Measurements from ENCODE around the gene FOXRED2. TPM values are rescaled to one million over a fixed set of nuclear protein-coding genes. Genes with fewer than 3 reads are reported as not detected.

Gene FOXRED2
- total RNA-seq, 1 experiment from 2014 or later, result 34.4 TPM

DNA sequence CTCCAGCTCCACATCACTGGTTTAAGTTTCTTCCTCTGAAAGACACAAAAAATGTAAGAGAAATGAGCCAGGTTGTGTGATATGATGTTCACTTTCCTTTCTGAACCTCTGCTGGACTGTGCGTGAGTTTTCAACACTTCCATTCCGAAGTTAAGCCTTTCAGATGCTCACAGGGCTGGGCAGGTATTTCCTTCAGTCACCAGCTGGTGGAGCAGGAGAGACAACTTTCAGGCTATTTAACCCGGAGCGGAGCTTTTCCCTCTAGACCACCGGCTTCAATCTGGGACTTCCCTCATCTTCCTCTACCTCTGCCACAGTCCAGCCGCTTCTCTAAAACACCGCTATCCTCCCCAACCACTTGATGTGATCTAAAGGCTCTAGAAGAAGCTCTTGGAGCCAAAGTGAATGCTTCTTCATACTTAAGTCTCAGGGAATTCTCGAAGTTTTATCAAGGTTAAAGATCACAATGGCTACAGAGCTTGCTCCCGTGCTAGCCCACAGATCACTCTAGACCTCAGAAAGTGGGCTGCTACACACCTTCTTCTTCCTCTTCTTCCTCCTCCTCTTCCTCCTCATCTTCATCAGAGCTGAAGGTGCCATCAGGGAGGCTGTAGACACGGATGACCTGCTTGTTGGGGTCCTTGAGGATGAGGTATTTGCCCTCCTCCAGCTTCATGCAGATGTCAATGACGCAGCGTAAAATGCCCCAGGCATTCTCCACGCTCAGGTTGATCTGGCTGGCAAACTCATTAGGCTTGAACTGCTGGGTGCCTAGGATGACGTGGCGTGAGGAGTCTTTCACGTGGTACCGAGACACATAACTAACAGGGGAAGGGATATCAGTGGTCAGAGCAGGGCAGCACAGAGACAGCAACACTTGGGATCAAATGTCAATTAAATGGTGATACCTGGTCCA, 4.4 kb upstream of the FOXRED2 start:
- no CpG with 5 or more reads among the region's 17 CpGs for WGBS (ENCODE audit: extremely low coverage, insufficient read length, low lambda C conversion rate)
- DNase-seq, result peak; percentile 71
- peaks cover 18% of the 10 kb centered on the region for H3K27me3 Mint-ChIP-seq (ENCODE audit: low read depth)

More for the DNA sequence above, 4.4 kb upstream of the FOXRED2 start:
- no peak overlapping the region for H3K56ac ChIP-seq (ENCODE audit: insufficient read length, low read depth, low read length)
- no peak overlapping the region for H2BK15ac ChIP-seq (ENCODE audit: low read depth, low read length)
- Mint-ChIP-seq H3K4me3 (no peak overlapping the region; a peak in 1 of 5 replicates), H3K4me1 (peaks cover 3 to 6% of the 10 kb centered on the region in 2 experiments), H3K9me3 (peaks cover 0 to 5% of the 10 kb centered on the region in 2 experiments; a peak in 3 of 5 replicates), H3K27ac (peak overlapping the region in 2 of 3 experiments; percentile 76 to 92; a peak in 3 of 7 replicates), H3K36me3 (ENCODE audit: insufficient read depth in 1 of 3, low read depth in 3 of 3) (peaks cover 46 to 65% (median 63%) of the 10 kb centered on the region in 3 experiments)
- no peaks in the 10 kb centered on the region for H3K79me1 ChIP-seq (ENCODE audit: insufficient read depth, low read depth, low read length, poor library complexity, severe bottlenecking)
- H2AFZ ChIP-seq (ENCODE audit: low read length), result no peak overlapping the region
- H2BK12ac ChIP-seq (ENCODE audit: insufficient read length, low read depth, low read length), result no peak overlapping the region
- no peaks in the 10 kb centered on the region for H3K9me3 ChIP-seq (ENCODE audit: control insufficient read depth, low read depth, low read length)
- no peak overlapping the region for H3K14ac ChIP-seq (ENCODE audit: insufficient read depth, low read length)
- no peak overlapping the region for H3T11ph ChIP-seq (ENCODE audit: low read length)
- no peak overlapping the region for H4K5ac ChIP-seq (ENCODE audit: insufficient read length, low read depth, low read length)
- TF ChIP-seq, protein P1, sequence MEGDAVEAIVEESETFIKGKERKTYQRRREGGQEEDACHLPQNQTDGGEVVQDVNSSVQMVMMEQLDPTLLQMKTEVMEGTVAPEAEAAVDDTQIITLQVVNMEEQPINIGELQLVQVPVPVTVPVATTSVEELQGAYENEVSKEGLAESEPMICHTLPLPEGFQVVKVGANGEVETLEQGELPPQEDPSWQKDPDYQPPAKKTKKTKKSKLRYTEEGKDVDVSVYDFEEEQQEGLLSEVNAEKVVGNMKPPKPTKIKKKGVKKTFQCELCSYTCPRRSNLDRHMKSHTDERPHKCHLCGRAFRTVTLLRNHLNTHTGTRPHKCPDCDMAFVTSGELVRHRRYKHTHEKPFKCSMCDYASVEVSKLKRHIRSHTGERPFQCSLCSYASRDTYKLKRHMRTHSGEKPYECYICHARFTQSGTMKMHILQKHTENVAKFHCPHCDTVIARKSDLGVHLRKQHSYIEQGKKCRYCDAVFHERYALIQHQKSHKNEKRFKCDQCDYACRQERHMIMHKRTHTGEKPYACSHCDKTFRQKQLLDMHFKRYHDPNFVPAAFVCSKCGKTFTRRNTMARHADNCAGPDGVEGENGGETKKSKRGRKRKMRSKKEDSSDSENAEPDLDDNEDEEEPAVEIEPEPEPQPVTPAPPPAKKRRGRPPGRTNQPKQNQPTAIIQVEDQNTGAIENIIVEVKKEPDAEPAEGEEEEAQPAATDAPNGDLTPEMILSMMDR (conservative IDR thresholded peaks at IDR 0.05), result peak; percentile 68
- no peaks in the 10 kb centered on the region for H4K20me1 ChIP-seq (ENCODE audit: control insufficient read depth, insufficient read depth, insufficient read length)
- H3K4me2 ChIP-seq (ENCODE audit: insufficient read depth, insufficient read length, low read length), result no peak overlapping the region
- no peak overlapping the region for H3K9ac ChIP-seq (ENCODE audit: extremely low read depth, insufficient read length, low read length)
- no peak overlapping the region for H3K27ac ChIP-seq (ENCODE audit: insufficient read length, low read depth, low read length)
- no peaks in the 10 kb centered on the region for H3K79me2 ChIP-seq (ENCODE audit: insufficient read depth, low read length)
- no peaks in the 10 kb centered on the region for H3K27me3 ChIP-seq (ENCODE audit: insufficient read depth, low read length)
- H3K4ac ChIP-seq (ENCODE audit: low read depth, low read length), result no peak overlapping the region
- H3K4me1 ChIP-seq (ENCODE audit: insufficient read depth, low read length), result no peaks in the 10 kb centered on the region
- no peak overlapping the region for H4K91ac ChIP-seq (ENCODE audit: insufficient read length, low read depth, low read length)
- H3K23ac ChIP-seq (ENCODE audit: insufficient read length, low read depth, low read length), result no peak overlapping the region
- no peak overlapping the region for H3K18ac ChIP-seq (ENCODE audit: insufficient read length, low read depth, low read length)
- H4K8ac ChIP-seq (replicated peaks; ENCODE audit: insufficient read length, low read depth, low read length), result no peak overlapping the region
- H3K23me2 ChIP-seq (ENCODE audit: insufficient read length, low read depth, low read length, poor library complexity, severe bottlenecking), result peaks cover 4% of the 10 kb centered on the region
- no peak overlapping the region for H2AK5ac ChIP-seq (ENCODE audit: insufficient read length, low read length)
- H2BK5ac ChIP-seq (ENCODE audit: insufficient read length, low read length), result no peak overlapping the region
- H2BK20ac ChIP-seq (ENCODE audit: low read depth, low read length, poor library complexity, severe bottlenecking), result no peak overlapping the region
- no peak overlapping the region for H2BK120ac ChIP-seq (ENCODE audit: low read depth, low read length, poor library complexity, severe bottlenecking)

All from H9 (cell line).